ENCODE measurements around the gene ZNF319.

DNA sequence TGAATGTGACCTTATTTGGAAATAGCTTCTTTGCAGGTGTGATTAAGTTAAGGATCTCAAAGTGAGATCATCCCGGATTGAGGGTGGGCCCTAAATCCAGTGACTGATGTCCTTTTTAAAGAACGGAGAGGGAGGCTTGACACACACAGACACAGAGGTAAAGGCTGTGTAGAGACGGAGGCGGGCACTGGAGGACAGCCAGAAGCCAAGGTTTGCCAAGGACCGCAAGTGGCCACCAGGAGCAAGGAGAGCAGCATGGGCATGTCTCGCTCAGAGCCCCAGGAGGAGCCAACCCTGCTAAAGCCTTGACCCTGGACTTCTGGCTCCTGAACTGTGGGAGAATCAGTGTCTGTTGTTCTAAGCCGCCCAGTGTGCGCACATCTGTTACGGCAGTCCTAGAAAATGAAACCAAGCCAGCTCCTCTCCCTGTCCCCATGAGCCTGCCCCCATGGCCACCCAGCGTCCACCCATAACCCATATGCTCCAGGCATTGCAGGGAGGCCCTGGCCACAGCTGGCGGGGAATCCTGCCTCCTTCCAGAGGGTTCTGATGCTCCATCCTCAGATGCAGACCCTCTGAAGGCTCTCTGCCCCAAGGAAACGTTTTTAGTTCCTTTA, 44.8 kb downstream of the ZNF319 start:
- TF ChIP-seq CTCF (IDR thresholded peaks at IDR 0.05; ENCODE audit: borderline replicate concordance, extremely low read depth, low read length, poor library complexity, severe bottlenecking), result no peak
- no peak for TF ChIP-seq EZH2 (IDR thresholded peaks at IDR 0.05; ENCODE audit: borderline replicate concordance, low read depth, low read length, severe bottlenecking)
